IMR-90 (cell line): ENCODE measurements around the gene GNAZ. TPM values are rescaled to one million over a fixed set of nuclear protein-coding genes. Genes with fewer than 3 reads are reported as not detected.

Source experiments
- ATAC-seq: fragments of 200-7000 bp; cut with Tn5 transposase; 2 replicates; pipeline ENCODE4 v1.9.1; 2020; ENCODE audit warnings: low read depth, mild to moderate bottlenecking, moderate library complexity
- BruUV-seq: library from RNA; stranded (reverse); fragments of 400-500 nt; replicated peaks from 2 replicates; lab custom pipeline; 2021; lab: Mats Ljungman, UMichigan
- CTCF ChIA-PET: fragments of 300-600 bp; formaldehyde crosslinking; extraction: SDS; loops from one replicate; lab custom pipeline; 2021; ENCODE audit warnings: antibody characterized with exemption; lab: Yijun Ruan, JAX
- POLR2A ChIA-PET: fragments of 300-600 bp; sonication (Branson Sonifier 250); formaldehyde crosslinking; loops from one replicate; lab custom pipeline; 2022; ENCODE audit warnings: antibody characterized with exemption; ENCODE audit not compliant: unreplicated experiment; lab: Charles Lee
- DNase-seq: peaks from one replicate; pipeline ENCODE4 v3.0.0; 2013
- H2AFZ ChIP-seq: replicated peaks from 2 replicates; pipeline ENCODE3; 2013; ENCODE audit warnings: low read length, mild to moderate bottlenecking; ENCODE audit not compliant: poor library complexity
- H2AK5ac ChIP-seq: 2 replicates; pipeline ENCODE4 v1.6.1; 2013; ENCODE audit warnings: low read depth, low read length, inconsistent platforms
- H2AK9ac ChIP-seq: replicated peaks from 2 replicates; pipeline ENCODE3; 2013; ENCODE audit warnings: mild to moderate bottlenecking, low read depth, low read length, moderate library complexity; ENCODE audit not compliant: poor library complexity
- H2BK120ac ChIP-seq: 2 replicates; pipeline ENCODE4 v1.6.1; 2013; ENCODE audit warnings: low read depth, low read length, inconsistent platforms
- H2BK15ac ChIP-seq: 3 replicates; pipeline ENCODE4 v1.6.1; 2013; ENCODE audit warnings: low read depth, low read length, inconsistent platforms
- H2BK20ac ChIP-seq: 2 replicates; pipeline ENCODE4 v1.6.1; 2013; ENCODE audit warnings: low read depth, mild to moderate bottlenecking, inconsistent platforms, low read length, moderate library complexity
- H2BK5ac ChIP-seq: 2 replicates; pipeline ENCODE4 v1.6.1; 2013; ENCODE audit warnings: mild to moderate bottlenecking, low read depth, low read length, inconsistent platforms; ENCODE audit not compliant: poor library complexity, severe bottlenecking
- H3K14ac ChIP-seq: replicated peaks from 2 replicates; pipeline ENCODE4 v1.6.1; 2013; ENCODE audit warnings: low read depth, low read length, inconsistent platforms
- H3K18ac ChIP-seq: 2 replicates; pipeline ENCODE4 v1.6.1; 2013; ENCODE audit warnings: low read depth, low read length, control low read depth
- H3K23ac ChIP-seq: 2 replicates; pipeline ENCODE4 v1.6.1; 2013; ENCODE audit warnings: low read depth, low read length, inconsistent platforms
- H3K27ac ChIP-seq: 2 replicates; pipeline ENCODE4 v1.5.1; 2013; ENCODE audit warnings: mild to moderate bottlenecking, control low read depth, low read length; ENCODE audit not compliant: insufficient read depth
- H3K27me3 ChIP-seq: 2 replicates; pipeline ENCODE4 v1.6.1; 2013; ENCODE audit warnings: low read length; ENCODE audit not compliant: control insufficient read depth, insufficient read depth
- H3K36me3 ChIP-seq: 2 replicates; pipeline ENCODE4 v1.6.1; 2013; ENCODE audit warnings: low read length, mixed read lengths; ENCODE audit not compliant: control insufficient read depth, insufficient read depth
- H3K4ac ChIP-seq: 2 replicates; pipeline ENCODE4 v1.6.1; 2013; ENCODE audit warnings: low read depth, low read length, inconsistent platforms
- H3K4me1 ChIP-seq: 2 replicates; pipeline ENCODE4 v1.6.1; 2013; ENCODE audit warnings: low read length, mixed read lengths; ENCODE audit not compliant: control insufficient read depth, insufficient read depth
- H3K4me2 ChIP-seq: 2 replicates; pipeline ENCODE4 v1.6.1; 2013; ENCODE audit warnings: low read depth, mild to moderate bottlenecking, control low read depth, low read length, moderate library complexity
- H3K4me3 ChIP-seq: 2 replicates; pipeline ENCODE4 v1.5.1; 2013; ENCODE audit warnings: low read depth, mild to moderate bottlenecking, control low read depth, low read length, moderate library complexity; ENCODE audit not compliant: insufficient read depth
- H3K56ac ChIP-seq: 2 replicates; pipeline ENCODE4 v1.6.1; 2013; ENCODE audit warnings: low read length, inconsistent platforms; ENCODE audit not compliant: insufficient read depth; ENCODE audit errors: extremely low read depth
- H3K79me1 ChIP-seq, 2 experiments: 2 replicates each; pipeline ENCODE4 v1.6.1; 2013; ENCODE audit warnings: low read length in 2 of 2, inconsistent platforms in 1 of 2, low read depth in 1 of 2
- H3K9ac ChIP-seq: 2 replicates; pipeline ENCODE4 v1.6.1; 2013; ENCODE audit warnings: low read depth, low read length, control low read depth
- H3K9me1 ChIP-seq: 2 replicates; pipeline ENCODE4 v1.6.1; 2013; ENCODE audit warnings: low read length, inconsistent platforms; ENCODE audit not compliant: insufficient read depth
- H3K9me3 ChIP-seq: 2 replicates; pipeline ENCODE4 v1.6.1; 2013; ENCODE audit warnings: low read length; ENCODE audit not compliant: control insufficient read depth, insufficient read depth
- H4K20me1 ChIP-seq: 2 replicates; pipeline ENCODE4 v1.6.1; 2013; ENCODE audit warnings: low read length, inconsistent platforms; ENCODE audit not compliant: insufficient read depth
- H4K5ac ChIP-seq: 2 replicates; pipeline ENCODE4 v1.6.1; 2013; ENCODE audit warnings: mild to moderate bottlenecking, low read depth, low read length, control low read depth
- H4K8ac ChIP-seq, 2 experiments: 2 replicates each; pipeline ENCODE4 v1.6.1; 2013; ENCODE audit warnings: low read depth in 2 of 2, low read length in 2 of 2, control low read depth in 1 of 2, inconsistent platforms in 1 of 2
- H4K91ac ChIP-seq: 2 replicates; pipeline ENCODE4 v1.6.1; 2013; ENCODE audit warnings: low read depth, low read length, inconsistent platforms; ENCODE audit not compliant: insufficient read depth
- BHLHE40 ChIP-seq: fragments of 150-350 bp; IDR thresholded peaks from 2 replicates; pipeline ENCODE4 v1.6.1; 2016; ENCODE audit warnings: mild to moderate bottlenecking, low read depth, low read length
- CEBPB ChIP-seq: IDR thresholded peaks from 2 replicates; pipeline ENCODE4 v1.6.1; 2012; ENCODE audit warnings: low read depth, low read length, improper control_type of control experiment
- CHD1 ChIP-seq: IDR thresholded peaks from 2 replicates; pipeline ENCODE4 v1.6.1; 2012; ENCODE audit warnings: low read depth, low read length, improper control_type of control experiment
- CTCF ChIP-seq: conservative IDR thresholded peaks from 2 replicates; pipeline ENCODE4 v1.5.1; 2012; ENCODE audit warnings: mild to moderate bottlenecking, low read depth, low read length, improper control_type of control experiment
- FOS ChIP-seq: fragments of 150-350 bp; IDR thresholded peaks from 2 replicates; pipeline ENCODE4 v1.6.1; 2016; ENCODE audit warnings: low read depth, low read length
- MAFK ChIP-seq: IDR thresholded peaks from 2 replicates; pipeline ENCODE4 v1.6.1; 2012; ENCODE audit warnings: low read depth, low read length, improper control_type of control experiment
- MAZ ChIP-seq: IDR thresholded peaks from 2 replicates; pipeline ENCODE4 v1.6.1; 2012; ENCODE audit warnings: low read depth, mild to moderate bottlenecking, low read length, improper control_type of control experiment, moderate library complexity, borderline replicate concordance
- MXI1 ChIP-seq: IDR thresholded peaks from 2 replicates; pipeline ENCODE4 v1.6.1; 2012; ENCODE audit warnings: low read depth, mild to moderate bottlenecking, low read length, moderate library complexity, borderline replicate concordance
- NFE2L2 ChIP-seq: fragments of 150-350 bp; IDR thresholded peaks from 2 replicates; pipeline ENCODE4 v1.6.1; 2016; ENCODE audit warnings: low read depth, mild to moderate bottlenecking, low read length
- POLR2A ChIP-seq: IDR thresholded peaks from 2 replicates; pipeline ENCODE4 v1.6.1; 2012; ENCODE audit warnings: mild to moderate bottlenecking, low read depth, low read length
- RAD21 ChIP-seq: IDR thresholded peaks from 2 replicates; pipeline ENCODE4 v1.6.1; 2012; ENCODE audit warnings: low read length, improper control_type of control experiment
- RCOR1 ChIP-seq: IDR thresholded peaks from 2 replicates; pipeline ENCODE4 v1.6.1; 2012; ENCODE audit warnings: mild to moderate bottlenecking, low read length, improper control_type of control experiment; ENCODE audit not compliant: insufficient replicate concordance
- RFX5 ChIP-seq: IDR thresholded peaks from 2 replicates; pipeline ENCODE4 v1.8.0; 2012; ENCODE audit warnings: low read depth, mild to moderate bottlenecking, low read length, moderate library complexity
- SMC3 ChIP-seq: fragments of 150-350 bp; IDR thresholded peaks from 2 replicates; pipeline ENCODE4 v1.6.1; 2016; ENCODE audit warnings: low read depth, mild to moderate bottlenecking, antibody characterized with exemption, low read length, moderate library complexity
- USF2 ChIP-seq: fragments of 150-350 bp; IDR thresholded peaks from 2 replicates; pipeline ENCODE4 v1.6.1; 2017; ENCODE audit warnings: mild to moderate bottlenecking, antibody characterized with exemption, low read length, low read depth
- WGBS, 2 experiments: methylation state at CpG; one replicate each; pipeline versions ENCODE4 v1.1.5 to v1.1.7; 2013; ENCODE audit warnings: missing lambda C conversion rate in 2 of 2; ENCODE audit not compliant: insufficient read length in 1 of 2; ENCODE audit errors: extremely low coverage in 2 of 2; 5-methylcytosine and 5-hydroxymethylcytosine counted together
- dilution Hi-C: fragments of 300-500 bp; cut with HindIII; formaldehyde crosslinking; loops from one replicate; pipeline ENCODE4 v1.14.3; 2018; ENCODE audit warnings: low sequenced_read_pairs; ENCODE audit not compliant: unreplicated experiment
- in situ Hi-C: fragments of 300-500 bp; cut with MboI; formaldehyde crosslinking; loops from 3 replicates; pipeline ENCODE4 v1.14.3; 2019; ENCODE audit warnings: low sequenced_read_pairs, inconsistent platforms, mixed read lengths
- intact Hi-C: fragments of 100-400 bp; cut with micrococcal nuclease; formaldehyde crosslinking; loops from 2 replicates; pipeline ENCODE4 v1.10.0; 2022
- polyA plus RNA-seq, 3 experiments: library from polyadenylated mRNA; depleted of rRNA; stranded (reverse); fragments of >200 nt; gene quantifications; 2 replicates each; pipeline ENCODE4 v1.2.3, GENCODE V29; 2012; ENCODE audit warnings: low replicate concordance in 1 of 3
- total RNA-seq: library from RNA; depleted of rRNA; stranded (reverse); fragments of >200 nt; gene quantifications from 2 replicates; pipeline ENCODE4 v1.2.3, GENCODE V29; 2012
- TF ChIP-seq, protein P1 (sequence below): fragments of 150-350 bp; IDR thresholded peaks from 2 replicates; pipeline ENCODE4 v1.6.1; 2016; ENCODE audit warnings: low read depth, mild to moderate bottlenecking, low read length, moderate library complexity, borderline replicate concordance

The GNAZ gene
- total and polyA plus RNA-seq, 2 of the 4 experiments (the other 2 are of a cell fraction) = 1.5 to 2.5 TPM

DNA sequence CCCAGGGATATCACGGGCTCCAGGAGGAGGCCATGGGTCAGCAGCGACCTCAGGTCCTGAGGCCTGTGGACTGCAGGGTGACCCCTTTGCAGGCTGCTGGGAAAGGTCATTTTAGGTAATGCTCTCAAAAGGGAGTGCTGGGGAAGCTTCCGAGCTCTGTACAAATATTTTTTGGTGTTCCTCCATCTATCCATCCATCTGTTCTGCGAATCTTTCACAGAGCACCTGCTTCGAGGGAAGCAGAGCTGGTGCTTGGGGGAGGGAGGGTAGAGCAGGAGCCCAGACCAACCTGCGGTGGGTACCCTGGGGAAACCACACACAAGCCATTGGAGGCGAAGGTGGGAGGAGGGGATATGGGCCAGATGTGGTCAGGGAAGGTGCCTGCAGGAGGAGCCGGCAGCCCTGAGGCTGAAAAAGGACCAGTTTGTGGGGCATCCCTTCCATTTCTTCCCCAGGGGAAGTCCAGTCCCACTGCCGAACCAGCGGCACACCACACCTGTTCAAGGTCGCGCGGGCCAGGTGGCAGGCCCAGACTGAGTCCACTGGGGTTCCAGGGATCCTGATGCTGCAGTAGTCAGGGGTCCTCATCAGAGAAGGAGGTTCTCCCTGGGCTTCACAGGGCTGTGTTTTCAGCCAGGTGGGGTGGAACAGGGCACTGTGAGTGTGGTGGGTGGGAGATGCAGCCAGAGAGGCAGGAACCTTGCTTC is 13.1 kb downstream of the GNAZ start:
- Histone ChIP-seq H3K23ac (no peak overlapping the region), H3K56ac (no peak overlapping the region), H3K9me3 (no peaks in the 10 kb centered on the region), H2AK9ac (no peak overlapping the region), H3K14ac (no peak overlapping the region), H4K8ac (no peak overlapping the region), H4K20me1 (no peaks in the 10 kb centered on the region), H2BK5ac (no peak overlapping the region), H3K9me1 (0 out of 2 replicates have a peak, but pooled peaks cover 2% of the 10 kb centered on the region), H3K27me3 (no peaks in the 10 kb centered on the region; the same call in 1 of the 2 replicates), H3K79me1 (no peaks in the 10 kb centered on the region), H3K4me2 (no peak overlapping the region), H2BK15ac (no peak overlapping the region), H3K36me3 (no peaks in the 10 kb centered on the region), H4K91ac (no peak overlapping the region), H2BK20ac (no peak overlapping the region), H4K5ac (no peak overlapping the region), H2AK5ac (no peak overlapping the region), H3K18ac (no peak overlapping the region), H3K4me3 (no peak overlapping the region), H2AFZ (no peak overlapping the region), H2BK120ac (no peak overlapping the region), H3K9ac (no peak overlapping the region), H3K4me1 (no peaks in the 10 kb centered on the region), H3K27ac (no peak overlapping the region), H3K4ac (no peak overlapping the region)
- DNase-seq (no peak), ATAC-seq (no peak)
- POLR2A ChIA-PET = no interaction called here
- intact Hi-C loops = no loop called here
- in situ Hi-C loops = no loop called here
- 53% methylated on average over 2 of the region's 13 CpGs; no CpG with 5 or more reads in 1 of the 2 experiments for WGBS, 2 experiments
- dilution Hi-C loops = no loop called here
- BruUV-seq = no TSS peak
- TF ChIP-seq MAFK = no peak
- TF ChIP-seq, protein P1, sequence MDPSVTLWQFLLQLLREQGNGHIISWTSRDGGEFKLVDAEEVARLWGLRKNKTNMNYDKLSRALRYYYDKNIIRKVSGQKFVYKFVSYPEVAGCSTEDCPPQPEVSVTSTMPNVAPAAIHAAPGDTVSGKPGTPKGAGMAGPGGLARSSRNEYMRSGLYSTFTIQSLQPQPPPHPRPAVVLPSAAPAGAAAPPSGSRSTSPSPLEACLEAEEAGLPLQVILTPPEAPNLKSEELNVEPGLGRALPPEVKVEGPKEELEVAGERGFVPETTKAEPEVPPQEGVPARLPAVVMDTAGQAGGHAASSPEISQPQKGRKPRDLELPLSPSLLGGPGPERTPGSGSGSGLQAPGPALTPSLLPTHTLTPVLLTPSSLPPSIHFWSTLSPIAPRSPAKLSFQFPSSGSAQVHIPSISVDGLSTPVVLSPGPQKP = no peak
- no peak for TF ChIP-seq POLR2A
- TF ChIP-seq CTCF = no peak
- TF ChIP-seq RAD21 = no peak
- TF ChIP-seq BHLHE40 = no peak
- no peak for TF ChIP-seq RFX5
- no peak for TF ChIP-seq MXI1
- TF ChIP-seq MAZ = no peak
- no peak for TF ChIP-seq RCOR1
- no peak for TF ChIP-seq SMC3
- TF ChIP-seq CEBPB = no peak
- TF ChIP-seq CHD1 = no peak
- TF ChIP-seq FOS = no peak
- TF ChIP-seq NFE2L2 = no peak
- no peak for TF ChIP-seq USF2
- CTCF ChIA-PET = no interaction called here
